ENCODE results near the gene HDAC9. TPM values are rescaled to one million over a fixed set of nuclear protein-coding genes. Genes with fewer than 3 reads are reported as not detected.

HDAC9 gene
- total and polyA plus RNA-seq, 2 of the 13 experiments (the other 11 are each of a cell fraction or from before 2014, with no cell fraction given): 0.05 to 0.07 TPM

DNA sequence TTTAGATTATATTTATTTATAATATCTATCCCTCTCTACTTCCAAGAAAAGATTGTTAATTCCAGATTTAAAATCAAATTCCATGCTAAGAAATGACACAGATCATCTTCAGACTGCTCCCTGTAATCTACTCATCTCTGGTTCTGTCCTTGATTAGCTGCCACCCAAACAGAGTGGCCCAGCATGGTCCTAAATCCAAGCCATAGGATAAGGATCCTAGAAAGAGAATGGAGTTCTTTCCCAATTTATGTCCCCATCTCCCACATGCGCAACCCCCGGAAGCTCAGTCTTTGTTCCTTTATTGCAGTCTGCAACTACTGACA lies 23.4 kb upstream of the HDAC9 start (continued):
- TF ChIP-seq, protein P1, sequence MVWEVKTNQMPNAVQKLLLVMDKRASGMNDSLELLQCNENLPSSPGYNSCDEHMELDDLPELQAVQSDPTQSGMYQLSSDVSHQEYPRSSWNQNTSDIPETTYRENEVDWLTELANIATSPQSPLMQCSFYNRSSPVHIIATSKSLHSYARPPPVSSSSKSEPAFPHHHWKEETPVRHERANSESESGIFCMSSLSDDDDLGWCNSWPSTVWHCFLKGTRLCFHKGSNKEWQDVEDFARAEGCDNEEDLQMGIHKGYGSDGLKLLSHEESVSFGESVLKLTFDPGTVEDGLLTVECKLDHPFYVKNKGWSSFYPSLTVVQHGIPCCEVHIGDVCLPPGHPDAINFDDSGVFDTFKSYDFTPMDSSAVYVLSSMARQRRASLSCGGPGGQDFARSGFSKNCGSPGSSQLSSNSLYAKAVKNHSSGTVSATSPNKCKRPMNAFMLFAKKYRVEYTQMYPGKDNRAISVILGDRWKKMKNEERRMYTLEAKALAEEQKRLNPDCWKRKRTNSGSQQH (CRISPR knock-in tag; IDR thresholded peaks at IDR 0.05; ENCODE audit: low read depth): no peak
- no peak for TF ChIP-seq ZNF468 (CRISPR knock-in tag; IDR thresholded peaks at IDR 0.05)
- TF ChIP-seq MEF2D (CRISPR knock-in tag; IDR thresholded peaks at IDR 0.05): no peak
- TF ChIP-seq, protein P2, sequence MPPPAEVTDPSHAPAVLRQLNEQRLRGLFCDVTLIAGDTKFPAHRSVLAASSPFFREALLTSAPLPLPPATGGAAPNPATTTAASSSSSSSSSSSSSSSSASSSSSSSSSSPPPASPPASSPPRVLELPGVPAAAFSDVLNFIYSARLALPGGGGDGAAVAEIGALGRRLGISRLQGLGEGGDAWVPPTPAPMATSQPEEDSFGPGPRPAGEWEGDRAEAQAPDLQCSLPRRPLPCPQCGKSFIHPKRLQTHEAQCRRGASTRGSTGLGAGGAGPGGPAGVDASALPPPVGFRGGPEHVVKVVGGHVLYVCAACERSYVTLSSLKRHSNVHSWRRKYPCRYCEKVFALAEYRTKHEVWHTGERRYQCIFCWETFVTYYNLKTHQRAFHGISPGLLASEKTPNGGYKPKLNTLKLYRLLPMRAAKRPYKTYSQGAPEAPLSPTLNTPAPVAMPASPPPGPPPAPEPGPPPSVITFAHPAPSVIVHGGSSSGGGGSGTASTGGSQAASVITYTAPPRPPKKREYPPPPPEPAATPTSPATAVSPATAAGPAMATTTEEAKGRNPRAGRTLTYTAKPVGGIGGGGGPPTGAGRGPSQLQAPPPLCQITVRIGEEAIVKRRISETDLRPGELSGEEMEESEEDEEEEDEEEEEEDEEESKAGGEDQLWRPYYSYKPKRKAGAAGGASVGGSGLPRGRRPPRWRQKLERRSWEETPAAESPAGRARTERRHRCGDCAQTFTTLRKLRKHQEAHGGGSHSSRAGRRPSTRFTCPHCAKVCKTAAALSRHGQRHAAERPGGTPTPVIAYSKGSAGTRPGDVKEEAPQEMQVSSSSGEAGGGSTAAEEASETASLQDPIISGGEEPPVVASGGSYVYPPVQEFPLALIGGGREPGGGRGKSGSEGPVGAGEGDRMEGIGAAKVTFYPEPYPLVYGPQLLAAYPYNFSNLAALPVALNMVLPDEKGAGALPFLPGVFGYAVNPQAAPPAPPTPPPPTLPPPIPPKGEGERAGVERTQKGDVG (CRISPR knock-in tag; IDR thresholded peaks at IDR 0.05; ENCODE audit: borderline replicate concordance): no peak
- TF ChIP-seq, protein P3, sequence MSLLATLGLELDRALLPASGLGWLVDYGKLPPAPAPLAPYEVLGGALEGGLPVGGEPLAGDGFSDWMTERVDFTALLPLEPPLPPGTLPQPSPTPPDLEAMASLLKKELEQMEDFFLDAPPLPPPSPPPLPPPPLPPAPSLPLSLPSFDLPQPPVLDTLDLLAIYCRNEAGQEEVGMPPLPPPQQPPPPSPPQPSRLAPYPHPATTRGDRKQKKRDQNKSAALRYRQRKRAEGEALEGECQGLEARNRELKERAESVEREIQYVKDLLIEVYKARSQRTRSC (CRISPR knock-in tag; IDR thresholded peaks at IDR 0.05; ENCODE audit: low read depth): no peak
- TF ChIP-seq HCFC1 (IDR thresholded peaks at IDR 0.05; ENCODE audit: low read depth, low read length): no peak
- TF ChIP-seq, protein P4, sequence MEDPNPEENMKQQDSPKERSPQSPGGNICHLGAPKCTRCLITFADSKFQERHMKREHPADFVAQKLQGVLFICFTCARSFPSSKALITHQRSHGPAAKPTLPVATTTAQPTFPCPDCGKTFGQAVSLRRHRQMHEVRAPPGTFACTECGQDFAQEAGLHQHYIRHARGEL (CRISPR knock-in tag; IDR thresholded peaks at IDR 0.05): no peak
- no peak for TF ChIP-seq MED8 (CRISPR knock-in tag; IDR thresholded peaks at IDR 0.05; ENCODE audit: insufficient replicate concordance)
